IMR-90 (cell line): ENCODE results near the gene REXO5. TPM values are rescaled to one million over a fixed set of nuclear protein-coding genes. Genes with fewer than 3 reads are reported as not detected.

Experiments
- ATAC-seq: fragments of 200-7000 bp; cut with Tn5 transposase; 2 replicates; pipeline ENCODE4 v1.9.1; 2020; ENCODE audit warnings: low read depth, mild to moderate bottlenecking, moderate library complexity
- BruUV-seq: library from RNA; stranded (reverse); fragments of 400-500 nt; replicated peaks from 2 replicates; lab custom pipeline; 2021; lab: Mats Ljungman, UMichigan
- CTCF ChIA-PET: fragments of 300-600 bp; formaldehyde crosslinking; extraction: SDS; loops from one replicate; lab custom pipeline; 2021; ENCODE audit warnings: antibody characterized with exemption; lab: Yijun Ruan, JAX
- POLR2A ChIA-PET: fragments of 300-600 bp; sonication (Branson Sonifier 250); formaldehyde crosslinking; loops from one replicate; lab custom pipeline; 2022; ENCODE audit warnings: antibody characterized with exemption; ENCODE audit not compliant: unreplicated experiment; lab: Charles Lee
- DNase-seq: peaks from one replicate; pipeline ENCODE4 v3.0.0; 2013
- H2AFZ ChIP-seq: replicated peaks from 2 replicates; pipeline ENCODE3; 2013; ENCODE audit warnings: low read length, mild to moderate bottlenecking; ENCODE audit not compliant: poor library complexity
- H2AK5ac ChIP-seq: 2 replicates; pipeline ENCODE4 v1.6.1; 2013; ENCODE audit warnings: low read depth, low read length, inconsistent platforms
- H2AK9ac ChIP-seq: replicated peaks from 2 replicates; pipeline ENCODE3; 2013; ENCODE audit warnings: mild to moderate bottlenecking, low read depth, low read length, moderate library complexity; ENCODE audit not compliant: poor library complexity
- H2BK120ac ChIP-seq: 2 replicates; pipeline ENCODE4 v1.6.1; 2013; ENCODE audit warnings: low read depth, low read length, inconsistent platforms
- H2BK15ac ChIP-seq: 3 replicates; pipeline ENCODE4 v1.6.1; 2013; ENCODE audit warnings: low read depth, low read length, inconsistent platforms
- H2BK20ac ChIP-seq: 2 replicates; pipeline ENCODE4 v1.6.1; 2013; ENCODE audit warnings: low read depth, mild to moderate bottlenecking, inconsistent platforms, low read length, moderate library complexity
- H2BK5ac ChIP-seq: 2 replicates; pipeline ENCODE4 v1.6.1; 2013; ENCODE audit warnings: mild to moderate bottlenecking, low read depth, low read length, inconsistent platforms; ENCODE audit not compliant: poor library complexity, severe bottlenecking
- H3K14ac ChIP-seq: replicated peaks from 2 replicates; pipeline ENCODE4 v1.6.1; 2013; ENCODE audit warnings: low read depth, low read length, inconsistent platforms
- H3K18ac ChIP-seq: 2 replicates; pipeline ENCODE4 v1.6.1; 2013; ENCODE audit warnings: low read depth, low read length, control low read depth
- H3K23ac ChIP-seq: 2 replicates; pipeline ENCODE4 v1.6.1; 2013; ENCODE audit warnings: low read depth, low read length, inconsistent platforms
- H3K27ac ChIP-seq: 2 replicates; pipeline ENCODE4 v1.5.1; 2013; ENCODE audit warnings: mild to moderate bottlenecking, control low read depth, low read length; ENCODE audit not compliant: insufficient read depth
- H3K27me3 ChIP-seq: 2 replicates; pipeline ENCODE4 v1.6.1; 2013; ENCODE audit warnings: low read length; ENCODE audit not compliant: control insufficient read depth, insufficient read depth
- H3K36me3 ChIP-seq: 2 replicates; pipeline ENCODE4 v1.6.1; 2013; ENCODE audit warnings: low read length, mixed read lengths; ENCODE audit not compliant: control insufficient read depth, insufficient read depth
- H3K4ac ChIP-seq: 2 replicates; pipeline ENCODE4 v1.6.1; 2013; ENCODE audit warnings: low read depth, low read length, inconsistent platforms
- H3K4me1 ChIP-seq: 2 replicates; pipeline ENCODE4 v1.6.1; 2013; ENCODE audit warnings: low read length, mixed read lengths; ENCODE audit not compliant: control insufficient read depth, insufficient read depth
- H3K4me2 ChIP-seq: 2 replicates; pipeline ENCODE4 v1.6.1; 2013; ENCODE audit warnings: low read depth, mild to moderate bottlenecking, control low read depth, low read length, moderate library complexity
- H3K4me3 ChIP-seq: 2 replicates; pipeline ENCODE4 v1.5.1; 2013; ENCODE audit warnings: low read depth, mild to moderate bottlenecking, control low read depth, low read length, moderate library complexity; ENCODE audit not compliant: insufficient read depth
- H3K56ac ChIP-seq: 2 replicates; pipeline ENCODE4 v1.6.1; 2013; ENCODE audit warnings: low read length, inconsistent platforms; ENCODE audit not compliant: insufficient read depth; ENCODE audit errors: extremely low read depth
- H3K79me1 ChIP-seq, 2 experiments: 2 replicates each; pipeline ENCODE4 v1.6.1; 2013; ENCODE audit warnings: low read length in 2 of 2, inconsistent platforms in 1 of 2, low read depth in 1 of 2
- H3K9ac ChIP-seq: 2 replicates; pipeline ENCODE4 v1.6.1; 2013; ENCODE audit warnings: low read depth, low read length, control low read depth
- H3K9me1 ChIP-seq: 2 replicates; pipeline ENCODE4 v1.6.1; 2013; ENCODE audit warnings: low read length, inconsistent platforms; ENCODE audit not compliant: insufficient read depth
- H3K9me3 ChIP-seq: 2 replicates; pipeline ENCODE4 v1.6.1; 2013; ENCODE audit warnings: low read length; ENCODE audit not compliant: control insufficient read depth, insufficient read depth
- H4K20me1 ChIP-seq: 2 replicates; pipeline ENCODE4 v1.6.1; 2013; ENCODE audit warnings: low read length, inconsistent platforms; ENCODE audit not compliant: insufficient read depth
- H4K5ac ChIP-seq: 2 replicates; pipeline ENCODE4 v1.6.1; 2013; ENCODE audit warnings: mild to moderate bottlenecking, low read depth, low read length, control low read depth
- H4K8ac ChIP-seq, 2 experiments: 2 replicates each; pipeline ENCODE4 v1.6.1; 2013; ENCODE audit warnings: low read depth in 2 of 2, low read length in 2 of 2, control low read depth in 1 of 2, inconsistent platforms in 1 of 2
- H4K91ac ChIP-seq: 2 replicates; pipeline ENCODE4 v1.6.1; 2013; ENCODE audit warnings: low read depth, low read length, inconsistent platforms; ENCODE audit not compliant: insufficient read depth
- BHLHE40 ChIP-seq: fragments of 150-350 bp; IDR thresholded peaks from 2 replicates; pipeline ENCODE4 v1.6.1; 2016; ENCODE audit warnings: mild to moderate bottlenecking, low read depth, low read length
- CHD1 ChIP-seq: IDR thresholded peaks from 2 replicates; pipeline ENCODE4 v1.6.1; 2012; ENCODE audit warnings: low read depth, low read length, improper control_type of control experiment
- ELK1 ChIP-seq: fragments of 150-350 bp; IDR thresholded peaks from 2 replicates; pipeline ENCODE4 v1.6.1; 2016; ENCODE audit warnings: low read depth, mild to moderate bottlenecking, low read length, moderate library complexity, borderline replicate concordance
- FOS ChIP-seq: fragments of 150-350 bp; IDR thresholded peaks from 2 replicates; pipeline ENCODE4 v1.6.1; 2016; ENCODE audit warnings: low read depth, low read length
- MAFK ChIP-seq: IDR thresholded peaks from 2 replicates; pipeline ENCODE4 v1.6.1; 2012; ENCODE audit warnings: low read depth, low read length, improper control_type of control experiment
- MAZ ChIP-seq: IDR thresholded peaks from 2 replicates; pipeline ENCODE4 v1.6.1; 2012; ENCODE audit warnings: low read depth, mild to moderate bottlenecking, low read length, improper control_type of control experiment, moderate library complexity, borderline replicate concordance
- NFE2L2 ChIP-seq: fragments of 150-350 bp; IDR thresholded peaks from 2 replicates; pipeline ENCODE4 v1.6.1; 2016; ENCODE audit warnings: low read depth, mild to moderate bottlenecking, low read length
- POLR2A ChIP-seq: IDR thresholded peaks from 2 replicates; pipeline ENCODE4 v1.6.1; 2012; ENCODE audit warnings: mild to moderate bottlenecking, low read depth, low read length
- RAD21 ChIP-seq: IDR thresholded peaks from 2 replicates; pipeline ENCODE4 v1.6.1; 2012; ENCODE audit warnings: low read length, improper control_type of control experiment
- RCOR1 ChIP-seq: IDR thresholded peaks from 2 replicates; pipeline ENCODE4 v1.6.1; 2012; ENCODE audit warnings: mild to moderate bottlenecking, low read length, improper control_type of control experiment; ENCODE audit not compliant: insufficient replicate concordance
- SMC3 ChIP-seq: fragments of 150-350 bp; IDR thresholded peaks from 2 replicates; pipeline ENCODE4 v1.6.1; 2016; ENCODE audit warnings: low read depth, mild to moderate bottlenecking, antibody characterized with exemption, low read length, moderate library complexity
- WGBS, 2 experiments: methylation state at CpG; one replicate each; pipeline versions ENCODE4 v1.1.5 to v1.1.7; 2013; ENCODE audit warnings: missing lambda C conversion rate in 2 of 2; ENCODE audit not compliant: insufficient read length in 1 of 2; ENCODE audit errors: extremely low coverage in 2 of 2; 5-methylcytosine and 5-hydroxymethylcytosine counted together
- dilution Hi-C: fragments of 300-500 bp; cut with HindIII; formaldehyde crosslinking; loops from one replicate; pipeline ENCODE4 v1.14.3; 2018; ENCODE audit warnings: low sequenced_read_pairs; ENCODE audit not compliant: unreplicated experiment
- in situ Hi-C: fragments of 300-500 bp; cut with MboI; formaldehyde crosslinking; loops from 3 replicates; pipeline ENCODE4 v1.14.3; 2019; ENCODE audit warnings: low sequenced_read_pairs, inconsistent platforms, mixed read lengths
- intact Hi-C: fragments of 100-400 bp; cut with micrococcal nuclease; formaldehyde crosslinking; loops from 2 replicates; pipeline ENCODE4 v1.10.0; 2022
- polyA plus RNA-seq, 3 experiments: library from polyadenylated mRNA; depleted of rRNA; stranded (reverse); fragments of >200 nt; gene quantifications; 2 replicates each; pipeline ENCODE4 v1.2.3, GENCODE V29; 2012; ENCODE audit warnings: low replicate concordance in 1 of 3
- total RNA-seq: library from RNA; depleted of rRNA; stranded (reverse); fragments of >200 nt; gene quantifications from 2 replicates; pipeline ENCODE4 v1.2.3, GENCODE V29; 2012
- TF ChIP-seq, protein P1 (sequence below): fragments of 150-350 bp; IDR thresholded peaks from 2 replicates; pipeline ENCODE4 v1.6.1; 2017; ENCODE audit warnings: mild to moderate bottlenecking, antibody characterized with exemption, low read length, low read depth
- TF ChIP-seq, protein P2 (sequence below): conservative IDR thresholded peaks from 2 replicates; pipeline ENCODE4 v1.5.1; 2012; ENCODE audit warnings: mild to moderate bottlenecking, low read depth, low read length, improper control_type of control experiment

The REXO5 gene
- total and polyA plus RNA-seq, 2 of the 4 experiments (the other 2 are of a cell fraction): 3.7 to 7.0 TPM

DNA sequence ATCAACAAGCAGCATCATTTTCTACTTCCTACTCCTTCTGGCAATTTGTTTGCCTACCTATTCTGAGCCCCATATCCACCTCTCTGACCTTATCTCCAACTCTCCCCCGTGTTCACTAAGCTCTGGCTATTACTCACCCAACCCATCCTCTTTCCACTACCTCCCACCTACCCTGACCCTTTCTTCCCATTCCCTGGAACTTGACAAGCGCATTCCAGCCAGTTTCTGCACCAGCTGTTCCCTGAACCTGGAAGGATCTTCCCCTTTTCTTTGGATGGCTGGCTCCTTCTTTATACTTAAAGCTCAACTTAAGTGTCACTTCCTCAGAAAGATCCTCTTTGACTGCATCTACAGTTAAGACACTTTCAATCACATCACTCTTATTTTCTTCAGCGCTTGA lies 91.6 kb downstream of the REXO5 start:
- CTCF ChIA-PET: interaction anchor here (2.3 kb wide), 1 partner anchor 48 kb away, joined by 6 read pairs; no protein-coding TSS in a partner anchor

More for the DNA sequence above, 91.6 kb downstream of the REXO5 start:
- Histone ChIP-seq H2BK5ac (no peak overlapping the region), H3K9me1 (peaks cover 9% of the 10 kb centered on the region), H2AK5ac (peak overlapping the region; percentile 18; the same call in 1 of the 2 replicates), H3K56ac (no peak overlapping the region), H2BK120ac (no peak overlapping the region), H3K18ac (no peak overlapping the region), H3K9me3 (no peaks in the 10 kb centered on the region), H3K36me3 (peaks cover 9% of the 10 kb centered on the region), H3K4me2 (peak overlapping the region; percentile 56), H4K20me1 (peaks cover 49% of the 10 kb centered on the region), H3K27me3 (no peaks in the 10 kb centered on the region), H2AK9ac (no peak overlapping the region), H3K4me3 (no peak overlapping the region), H3K79me1 (peaks cover 32 to 82% of the 10 kb centered on the region in 2 experiments), H3K4ac (no peak overlapping the region), H2BK20ac (no peak overlapping the region), H4K91ac (no peak overlapping the region), H3K9ac (no peak overlapping the region), H3K14ac (peak overlapping the region; percentile 22; the same call in 1 of the 2 replicates), H2BK15ac (0 out of 3 replicates have a peak overlapping the region, but pooled peaks have one; percentile 5), H3K27ac (0 out of 2 replicates have a peak overlapping the region, but pooled peaks have one; percentile 18), H4K5ac (0 out of 2 replicates have a peak overlapping the region, but pooled peaks have one; percentile 4), H2AFZ (no peak overlapping the region), H3K4me1 (peaks cover 9% of the 10 kb centered on the region), H4K8ac (no peak overlapping the region), H3K23ac (no peak overlapping the region)
- no peak for TF ChIP-seq ELK1
- TF ChIP-seq NFE2L2: no peak
- TF ChIP-seq BHLHE40: no peak
- no peak for TF ChIP-seq POLR2A
- TF ChIP-seq MAZ: no peak
- TF ChIP-seq, protein P1, sequence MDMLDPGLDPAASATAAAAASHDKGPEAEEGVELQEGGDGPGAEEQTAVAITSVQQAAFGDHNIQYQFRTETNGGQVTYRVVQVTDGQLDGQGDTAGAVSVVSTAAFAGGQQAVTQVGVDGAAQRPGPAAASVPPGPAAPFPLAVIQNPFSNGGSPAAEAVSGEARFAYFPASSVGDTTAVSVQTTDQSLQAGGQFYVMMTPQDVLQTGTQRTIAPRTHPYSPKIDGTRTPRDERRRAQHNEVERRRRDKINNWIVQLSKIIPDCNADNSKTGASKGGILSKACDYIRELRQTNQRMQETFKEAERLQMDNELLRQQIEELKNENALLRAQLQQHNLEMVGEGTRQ: no peak
- no peak for TF ChIP-seq SMC3
- no peak for TF ChIP-seq RAD21
- TF ChIP-seq MAFK: no peak
- no peak for TF ChIP-seq CHD1
- TF ChIP-seq, protein P2, sequence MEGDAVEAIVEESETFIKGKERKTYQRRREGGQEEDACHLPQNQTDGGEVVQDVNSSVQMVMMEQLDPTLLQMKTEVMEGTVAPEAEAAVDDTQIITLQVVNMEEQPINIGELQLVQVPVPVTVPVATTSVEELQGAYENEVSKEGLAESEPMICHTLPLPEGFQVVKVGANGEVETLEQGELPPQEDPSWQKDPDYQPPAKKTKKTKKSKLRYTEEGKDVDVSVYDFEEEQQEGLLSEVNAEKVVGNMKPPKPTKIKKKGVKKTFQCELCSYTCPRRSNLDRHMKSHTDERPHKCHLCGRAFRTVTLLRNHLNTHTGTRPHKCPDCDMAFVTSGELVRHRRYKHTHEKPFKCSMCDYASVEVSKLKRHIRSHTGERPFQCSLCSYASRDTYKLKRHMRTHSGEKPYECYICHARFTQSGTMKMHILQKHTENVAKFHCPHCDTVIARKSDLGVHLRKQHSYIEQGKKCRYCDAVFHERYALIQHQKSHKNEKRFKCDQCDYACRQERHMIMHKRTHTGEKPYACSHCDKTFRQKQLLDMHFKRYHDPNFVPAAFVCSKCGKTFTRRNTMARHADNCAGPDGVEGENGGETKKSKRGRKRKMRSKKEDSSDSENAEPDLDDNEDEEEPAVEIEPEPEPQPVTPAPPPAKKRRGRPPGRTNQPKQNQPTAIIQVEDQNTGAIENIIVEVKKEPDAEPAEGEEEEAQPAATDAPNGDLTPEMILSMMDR: no peak
- TF ChIP-seq FOS: no peak
- TF ChIP-seq RCOR1: no peak
- dilution Hi-C loops (no loop called here), intact Hi-C loops (no loop called here), in situ Hi-C loops (no loop called here)
- DNase-seq (peak; percentile 7), ATAC-seq (no peak)
- POLR2A ChIA-PET: no interaction called here
- no TSS peak for BruUV-seq
- no CpG with 5 or more reads among the region's 3 CpGs for whole genome bisulfite sequencing, 2 experiments
